Midbrain (tissue), 1 donor: ENCODE data around the gene ROPN1L.
"Not testable (repeated sequence)": the region's sequence is repeated elsewhere in the genome, so short reads cannot be mapped to it uniquely, and the experiment has no call there.

Experiments
- DNase-seq: peaks from one replicate; lab custom pipeline; 2025; lab: John Stamatoyannopoulos, UW

The ROPN1L gene

GRCh38 chr5:10501554-10502075 is 59.9 kb downstream of the ROPN1L start:
- no peak for DNase-seq

GRCh38 chr5:10502130-10502529 is 60.5 kb downstream of the ROPN1L start:
- DNase-seq, result no peak

GRCh38 chr5:10502578-10502977 is 60.9 kb downstream of the ROPN1L start:
- DNase-seq, result no peak

- DNase-seq, result no peak
These were observed 61.6 kb downstream of the ROPN1L start for GRCh38 chr5:10503321-10503720.

GRCh38 chr5:10503997-10504793 is 62.5 kb downstream of the ROPN1L start:
- DNase-seq, result no peak

- DNase-seq, result no peak
These were observed 63.9 kb downstream of the ROPN1L start for GRCh38 chr5:10505517-10506095.

- DNase-seq, result no peak
These were observed 64.9 kb downstream of the ROPN1L start for GRCh38 chr5:10506535-10506934.

- DNase-seq, result no peak
These were observed 66.0 kb downstream of the ROPN1L start for GRCh38 chr5:10507575-10508096.

GRCh38 chr5:10509575-10509974 is 67.9 kb downstream of the ROPN1L start:
- no peak for DNase-seq

- DNase-seq, result no peak
These were observed 70.3 kb downstream of the ROPN1L start for GRCh38 chr5:10511741-10512640.

GRCh38 chr5:10513501-10514442 is 72.1 kb downstream of the ROPN1L start:
- DNase-seq, result no peak

- DNase-seq, result not testable (repeated sequence)
These were observed 72.9 kb downstream of the ROPN1L start for GRCh38 chr5:10514572-10514971.
